ENCODE results near the gene POMGNT2. TPM values are rescaled to one million over a fixed set of nuclear protein-coding genes. Genes with fewer than 3 reads are reported as not detected.

The POMGNT2 gene
- total RNA-seq, 1 donor: 10.1 TPM

- no peak for TF ChIP-seq CTCF (IDR thresholded peaks at IDR 0.05; ENCODE audit: extremely low read depth, low read depth, low read length)
- no peaks in the 10 kb centered on the region for H3K9me3 ChIP-seq (ENCODE audit: low read depth, low read length)
- no peak for DNase-seq (ENCODE audit: insufficient read length, low spot score, missing footprints)
Observed at GRCh38 chr3:43032646-43033628, 72.9 kb downstream of the POMGNT2 start.

GRCh38 chr3:43031889-43032545 is 73.9 kb downstream of the POMGNT2 start:
- no peak overlapping the region for H3K27ac ChIP-seq (ENCODE audit: low read depth, low read length)
- no peaks in the 10 kb centered on the region for H4K20me1 ChIP-seq (ENCODE audit: insufficient read depth, low read length)
- no peak for TF ChIP-seq CTCF (IDR thresholded peaks at IDR 0.05; ENCODE audit: extremely low read depth, low read depth, low read length)
- no peak overlapping the region for H3K4me2 ChIP-seq (ENCODE audit: insufficient read depth, low read length)
- no peaks in the 10 kb centered on the region for H3K79me2 ChIP-seq (ENCODE audit: insufficient read depth, low read length)
- H3K27me3 ChIP-seq (ENCODE audit: insufficient read depth, low read length): peaks cover 2% of the 10 kb centered on the region
- H2AFZ ChIP-seq (ENCODE audit: low read length): no peak overlapping the region
- no peaks in the 10 kb centered on the region for H3K9me3 ChIP-seq (ENCODE audit: low read depth, low read length)
- no peak for DNase-seq (ENCODE audit: insufficient read length, low spot score, missing footprints)
- no peaks in the 10 kb centered on the region for H3K4me1 ChIP-seq (ENCODE audit: insufficient read depth, low read length)
- no peak overlapping the region for H3K4me3 ChIP-seq (ENCODE audit: insufficient read depth, low read length)
- H3K36me3 ChIP-seq (ENCODE audit: insufficient read depth, low read length): no peaks in the 10 kb centered on the region

More at GRCh38 chr3:43032646-43033628, 72.9 kb downstream of the POMGNT2 start:
- no peak overlapping the region for H3K27ac ChIP-seq (ENCODE audit: low read depth, low read length)
- no peak overlapping the region for H3K4me2 ChIP-seq (ENCODE audit: insufficient read depth, low read length)
- no peak overlapping the region for H3K4me3 ChIP-seq (ENCODE audit: insufficient read depth, low read length)
- peaks cover 3% of the 10 kb centered on the region for H3K27me3 ChIP-seq (ENCODE audit: insufficient read depth, low read length)
- H3K4me1 ChIP-seq (ENCODE audit: insufficient read depth, low read length): no peaks in the 10 kb centered on the region
- H3K36me3 ChIP-seq (ENCODE audit: insufficient read depth, low read length): no peaks in the 10 kb centered on the region
- H2AFZ ChIP-seq (ENCODE audit: low read length): no peak overlapping the region
- H3K79me2 ChIP-seq (ENCODE audit: insufficient read depth, low read length): no peaks in the 10 kb centered on the region
- no peaks in the 10 kb centered on the region for H4K20me1 ChIP-seq (ENCODE audit: insufficient read depth, low read length)

- Histone ChIP-seq H2AFZ (ENCODE audit: low read length) (no peak overlapping the region), H3K9me3 (ENCODE audit: low read depth, low read length) (no peaks in the 10 kb centered on the region), H3K36me3 (ENCODE audit: insufficient read depth, low read length) (no peaks in the 10 kb centered on the region), H3K4me1 (ENCODE audit: insufficient read depth, low read length) (no peaks in the 10 kb centered on the region), H3K27me3 (ENCODE audit: insufficient read depth, low read length) (no peaks in the 10 kb centered on the region), H3K4me2 (ENCODE audit: insufficient read depth, low read length) (no peak overlapping the region), H3K79me2 (ENCODE audit: insufficient read depth, low read length) (no peaks in the 10 kb centered on the region), H3K4me3 (ENCODE audit: insufficient read depth, low read length) (no peak overlapping the region), H3K27ac (ENCODE audit: low read depth, low read length) (no peak overlapping the region), H4K20me1 (ENCODE audit: insufficient read depth, low read length) (no peaks in the 10 kb centered on the region)
- TF ChIP-seq CTCF (IDR thresholded peaks at IDR 0.05; ENCODE audit: extremely low read depth, low read depth, low read length): no peak
- DNase-seq (ENCODE audit: insufficient read length, low spot score, missing footprints): no peak
Observed at GRCh38 chr3:43031485-43031884, 74.4 kb downstream of the POMGNT2 start.
